NCI-H2196 treated with DMSO at 0.1 percent for 48 hours (cell line): Measurements from ENCODE around the gene CCDC167.

Source experiments
- DNase-seq: peaks from one replicate; lab custom pipeline; 2025; ENCODE audit not compliant: unreplicated experiment; lab: John Stamatoyannopoulos, UW

Gene CCDC167

DNA sequence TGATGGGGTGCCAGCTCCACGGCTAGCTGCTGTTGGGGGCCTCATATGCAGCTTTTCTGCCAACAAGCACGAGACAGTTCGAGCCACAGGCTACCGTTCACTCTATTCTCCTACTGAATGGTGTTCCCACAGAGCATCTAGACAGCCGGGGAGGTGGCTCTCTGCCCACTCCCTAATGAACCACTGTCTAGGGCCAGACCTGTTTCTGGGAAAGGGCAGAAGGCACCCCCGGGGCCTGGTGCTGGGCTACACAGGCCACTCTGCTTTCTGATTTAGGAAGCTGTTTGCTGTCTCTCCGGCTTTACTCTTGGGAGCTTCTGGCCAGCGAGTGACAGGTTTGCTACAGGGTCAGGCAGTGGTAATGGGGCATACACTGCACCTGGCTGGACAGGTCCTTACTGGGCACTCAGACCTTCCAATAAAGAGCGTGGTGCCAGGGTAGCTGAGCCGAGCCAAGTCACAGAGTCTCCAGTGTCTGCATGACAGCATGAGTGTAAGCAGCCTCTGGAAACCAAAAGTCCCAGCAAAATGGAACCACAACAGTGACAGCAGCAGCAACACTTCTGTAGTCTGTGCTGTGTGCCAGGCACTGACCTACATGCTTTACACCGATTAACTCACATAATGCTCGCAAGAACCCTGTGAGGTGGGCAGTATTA lies 8.4 kb downstream of the CCDC167 start:
- DNase-seq, result no peak

DNA sequence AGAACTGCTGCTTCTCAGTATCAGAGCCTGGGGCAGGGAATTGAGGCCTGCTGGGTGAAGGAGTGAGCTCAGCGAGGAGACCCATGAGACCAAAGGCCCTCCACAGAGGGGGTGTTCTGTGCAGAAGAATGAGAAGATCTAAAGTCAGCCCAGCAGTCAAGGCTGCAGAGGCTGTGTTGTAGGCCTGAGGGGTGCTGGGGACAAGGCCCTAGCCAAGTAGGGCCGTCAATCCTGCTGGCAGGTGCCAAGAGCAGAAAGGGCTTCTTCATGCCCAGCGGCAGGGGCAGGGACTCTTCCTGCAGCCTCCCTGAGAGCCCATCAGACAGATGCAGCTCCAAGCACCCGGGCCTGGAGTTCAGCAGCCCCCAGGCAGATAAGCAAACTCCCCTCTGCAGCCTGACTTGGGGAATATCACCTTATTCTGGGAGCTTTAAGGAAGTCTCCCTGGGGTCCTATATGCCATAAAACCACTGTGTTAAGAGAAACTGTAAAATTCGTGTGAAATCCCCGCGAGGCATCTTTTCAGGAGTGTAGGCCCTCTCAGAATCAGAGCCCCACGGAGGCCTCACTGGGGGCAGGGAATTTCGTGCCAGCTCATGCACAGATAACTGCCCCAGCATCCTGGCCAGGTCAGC lies 9.0 kb downstream of the CCDC167 start:
- DNase-seq, result no peak

- no peak for DNase-seq
Measured at GRCh38 chr6:37489697-37490336, 9.9 kb downstream of the CCDC167 start.

GRCh38 chr6:37488476-37488875 lies 11.2 kb downstream of the CCDC167 start:
- DNase-seq, result no peak

DNA sequence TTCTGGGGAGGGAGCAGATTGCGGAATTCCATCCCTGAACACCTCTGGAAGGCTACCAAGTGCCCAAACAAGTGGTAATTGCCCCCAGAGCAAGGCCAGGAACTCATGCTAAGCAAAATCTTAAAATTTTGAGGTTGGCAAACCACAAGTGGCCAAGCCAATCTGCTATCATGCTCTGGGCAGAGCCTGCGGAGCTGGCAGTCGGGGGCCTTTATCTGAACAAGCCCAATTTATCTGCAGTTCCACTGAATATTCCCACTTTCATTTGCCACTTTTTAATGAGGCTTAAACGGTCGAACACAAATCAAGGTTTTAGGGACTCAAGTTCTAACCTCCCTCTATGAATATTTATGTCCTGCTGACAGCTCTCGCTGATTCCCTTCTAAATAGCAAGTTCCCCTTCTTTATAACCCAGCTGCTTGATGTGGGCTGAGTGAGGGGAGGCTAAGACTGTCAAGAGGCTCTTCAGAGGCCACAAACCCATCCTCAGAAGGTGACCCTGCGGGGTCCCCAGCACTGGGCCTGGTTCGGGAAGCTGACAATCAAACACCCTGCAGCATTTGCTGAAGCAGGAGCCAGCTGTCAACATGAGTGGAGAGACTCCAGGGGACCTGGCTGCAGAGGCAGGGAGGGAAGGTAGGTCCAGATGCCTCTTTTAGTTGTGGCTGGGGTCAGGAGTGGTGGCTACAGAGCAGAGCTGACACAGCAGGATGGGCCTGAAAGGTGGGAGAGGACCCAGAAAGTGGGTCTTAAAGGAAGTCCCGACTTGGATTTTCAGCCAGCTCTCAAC lies 11.9 kb downstream of the CCDC167 start:
- DNase-seq, result no peak

GRCh38 chr6:37486121-37486839 lies 13.4 kb downstream of the CCDC167 start:
- no peak for DNase-seq

- no peak for DNase-seq
Measured at GRCh38 chr6:37485291-37485702, 14.4 kb downstream of the CCDC167 start.

GRCh38 chr6:37484786-37485170 lies 14.9 kb downstream of the CCDC167 start:
- DNase-seq, result no peak

DNA sequence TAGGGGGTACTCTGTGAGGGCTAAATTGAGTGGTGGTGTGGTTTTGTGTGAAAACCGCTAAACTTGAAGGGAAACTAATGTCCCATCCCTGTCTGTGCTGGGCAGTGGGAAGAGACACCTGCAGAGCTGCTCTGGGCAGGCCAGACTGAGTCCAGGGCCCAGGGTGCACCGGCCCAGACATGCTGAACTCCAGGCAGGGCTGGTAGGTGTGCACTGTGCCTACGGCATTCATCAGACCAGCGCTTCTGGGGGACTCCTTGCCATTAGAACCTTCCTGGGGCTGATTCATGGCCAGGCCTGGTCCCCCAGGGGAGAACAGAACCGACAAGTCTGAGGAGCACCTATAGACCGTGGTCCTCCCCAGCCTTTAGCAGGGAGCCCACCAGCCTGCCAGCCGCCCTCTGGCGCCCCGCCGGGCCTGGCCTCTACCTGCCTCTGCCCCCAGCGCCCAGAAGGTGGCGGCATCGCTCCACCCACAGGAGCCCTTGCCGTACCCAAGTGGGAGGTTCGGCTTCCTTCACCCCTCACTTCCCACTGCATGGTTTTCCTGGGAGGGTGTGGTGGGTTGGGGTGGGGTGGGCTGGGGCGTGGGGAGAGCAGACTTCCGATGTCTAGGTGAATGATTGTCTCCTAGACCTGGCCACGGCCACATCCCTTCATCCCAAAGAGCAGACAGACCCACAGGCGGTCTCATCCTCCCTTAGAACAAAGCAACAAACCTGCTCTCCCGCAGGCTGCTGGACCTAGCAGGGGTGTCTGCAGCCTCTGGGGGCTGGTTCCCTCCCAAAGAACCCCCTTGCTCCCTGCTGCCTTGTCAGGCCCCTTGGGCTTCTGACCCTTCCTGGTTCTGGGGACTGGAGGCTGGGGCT lies 15.5 kb downstream of the CCDC167 start:
- DNase-seq, result no peak

DNA sequence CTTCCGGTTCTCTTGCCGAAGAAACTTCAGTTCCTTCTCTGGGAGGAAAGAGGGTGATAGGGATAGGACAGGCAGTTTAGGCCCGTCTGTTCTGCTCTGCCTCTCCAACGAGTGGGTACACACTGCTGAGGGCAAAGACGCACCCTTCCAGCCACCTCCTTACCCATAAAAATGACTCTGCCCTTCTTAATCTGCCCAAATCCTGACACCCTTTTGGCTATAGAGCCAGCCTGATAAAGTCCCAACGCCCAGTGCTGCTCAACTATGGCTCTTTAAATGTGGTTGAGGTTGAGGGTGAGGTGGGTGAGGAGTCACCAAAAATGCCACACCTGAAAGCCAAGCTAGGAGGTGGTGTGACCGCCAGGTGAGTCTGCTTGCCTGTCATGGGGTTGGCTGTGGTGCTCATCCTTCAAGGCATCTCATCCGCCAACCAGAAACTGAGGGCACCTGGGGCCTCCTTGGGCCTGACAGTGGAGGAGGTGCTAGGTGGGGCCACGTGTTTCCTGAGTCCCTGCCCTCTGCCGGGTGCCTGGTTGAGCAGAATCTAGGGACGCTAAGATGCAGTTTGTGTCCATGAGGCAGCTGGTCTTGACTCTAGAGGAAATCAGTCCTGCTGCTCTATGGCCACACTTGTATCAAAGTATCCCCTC lies 16.3 kb downstream of the CCDC167 start:
- DNase-seq, result no peak

DNA sequence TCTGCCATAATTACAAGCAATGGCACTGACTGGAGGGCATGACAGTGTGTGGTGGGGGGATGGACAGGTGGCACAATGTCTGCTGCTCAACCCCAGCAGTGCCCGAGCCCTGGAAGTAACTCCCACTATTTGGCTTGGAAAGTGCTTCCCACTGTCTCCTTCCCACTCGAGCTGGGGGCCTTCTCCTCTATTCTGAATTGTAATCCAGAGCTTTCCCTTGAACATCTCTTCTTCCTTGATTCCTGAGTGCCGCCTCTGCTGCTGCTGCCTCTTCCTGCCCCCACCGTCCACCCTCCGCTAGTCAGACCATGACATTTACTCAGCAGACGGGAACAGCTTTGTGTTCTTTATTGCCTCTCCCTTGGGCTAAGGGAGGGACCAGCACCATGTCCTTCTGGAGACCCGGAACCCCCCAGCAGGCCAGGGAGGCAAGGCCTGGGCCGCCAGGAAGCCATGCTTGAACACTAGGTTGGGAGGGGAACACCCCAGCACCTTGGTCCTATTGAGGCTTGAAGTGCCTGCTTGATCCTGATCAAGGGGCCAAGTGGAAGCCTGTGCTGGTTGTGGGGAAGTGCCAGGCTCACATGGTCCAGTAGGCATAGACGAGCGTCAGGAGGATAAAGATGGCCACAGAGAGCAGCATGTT lies 17.0 kb downstream of the CCDC167 start:
- DNase-seq, result no peak

DNA sequence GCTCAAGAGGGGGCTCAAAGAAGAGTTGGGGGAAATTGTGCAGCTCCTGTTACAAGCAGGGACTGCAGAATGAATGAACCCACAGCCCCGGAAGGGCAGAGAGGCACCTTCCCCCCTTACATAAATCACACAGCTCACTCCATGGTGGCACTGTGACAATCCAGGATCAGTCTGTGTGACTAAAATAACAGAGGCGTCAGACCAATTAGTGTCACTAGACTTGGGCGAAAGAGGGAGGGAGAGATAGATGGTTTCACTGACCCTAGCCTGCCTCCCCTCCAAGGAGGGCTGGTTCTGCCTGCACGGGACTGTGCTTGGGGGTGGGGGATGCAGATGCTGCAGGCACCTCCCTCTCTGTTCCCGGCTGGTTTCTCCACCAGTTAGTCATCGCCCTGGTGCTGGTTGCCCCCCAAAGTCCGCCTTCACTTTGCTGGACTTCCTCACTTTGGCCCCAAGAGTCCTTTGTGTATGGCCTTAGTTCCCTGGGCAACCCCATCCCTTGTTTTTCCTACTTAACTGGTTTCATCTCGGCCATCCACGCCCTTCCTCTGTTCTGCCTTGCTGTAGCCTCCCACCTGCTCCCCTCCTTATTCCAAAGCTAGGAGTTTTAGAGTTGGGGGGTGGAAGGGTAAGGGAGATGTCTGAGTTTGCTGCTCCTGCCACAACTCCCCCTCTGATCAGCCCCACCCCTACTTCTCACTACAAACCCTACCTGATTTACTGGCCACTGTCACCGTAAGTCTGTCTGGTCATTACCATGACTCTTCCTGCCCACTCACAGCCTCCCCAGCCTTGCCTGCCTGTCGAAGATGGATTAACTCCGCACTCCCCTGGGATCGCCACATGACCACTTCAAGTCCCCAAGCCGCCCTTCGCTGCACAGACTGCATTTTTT lies 17.7 kb downstream of the CCDC167 start:
- DNase-seq, result no peak

DNA sequence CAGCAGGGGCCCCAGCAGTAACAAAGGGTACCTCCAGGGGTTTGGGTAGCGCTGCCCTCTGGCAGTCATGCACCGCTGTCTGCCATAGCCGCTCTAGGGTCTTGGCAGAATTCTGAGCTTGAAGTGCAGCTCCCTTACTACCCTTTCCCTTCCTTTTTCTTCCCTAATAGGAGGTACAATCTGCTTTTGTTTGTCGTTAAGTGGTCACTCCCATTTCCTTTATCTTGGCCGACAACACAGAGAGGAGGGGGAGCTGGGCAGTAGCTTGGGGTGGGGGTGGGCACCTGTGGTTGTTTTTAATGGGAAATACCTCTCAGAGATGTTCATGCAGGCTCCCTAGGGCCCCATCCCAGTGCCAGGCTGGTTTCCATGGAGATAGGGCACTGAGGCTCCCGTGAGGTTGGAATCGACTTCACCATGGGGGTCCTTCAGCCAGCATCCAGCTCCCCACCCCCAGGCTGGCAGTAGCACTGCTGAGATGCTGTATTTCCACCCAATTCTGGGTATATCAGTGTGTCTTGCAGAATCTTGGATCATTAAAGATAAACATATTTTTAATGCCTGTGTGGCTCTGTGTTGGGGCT lies 18.6 kb downstream of the CCDC167 start:
- DNase-seq, result no peak

DNA sequence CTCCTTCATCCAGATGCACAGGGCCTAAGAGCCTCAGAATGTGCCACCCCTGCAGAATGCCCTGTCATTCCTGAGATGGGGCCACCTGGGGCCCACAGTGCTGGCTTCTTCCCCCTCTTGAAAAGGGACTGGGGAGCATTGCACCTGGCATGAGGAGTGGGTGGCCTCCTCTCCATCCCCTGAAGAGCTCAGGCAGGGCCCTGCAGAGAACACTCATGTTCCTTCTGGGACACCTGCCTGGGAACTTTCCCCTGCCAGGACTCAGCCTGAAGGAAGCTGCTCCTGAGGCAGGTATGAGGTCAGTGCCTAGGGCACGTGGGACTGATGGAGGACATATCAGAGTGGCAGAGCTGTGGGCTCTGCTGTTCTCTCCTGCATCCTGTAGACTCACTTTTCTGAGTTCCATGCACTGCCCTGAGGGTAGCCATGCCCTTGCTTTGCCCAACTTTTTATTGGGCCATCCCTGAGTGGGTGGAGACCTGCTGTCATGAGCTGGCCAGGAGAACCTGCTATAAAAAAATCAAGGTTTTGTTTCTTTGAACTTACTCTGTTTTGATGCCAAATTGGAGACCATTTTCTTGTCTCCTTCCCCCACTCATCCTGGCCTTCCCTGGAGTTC lies 19.5 kb downstream of the CCDC167 start:
- no peak for DNase-seq

DNA sequence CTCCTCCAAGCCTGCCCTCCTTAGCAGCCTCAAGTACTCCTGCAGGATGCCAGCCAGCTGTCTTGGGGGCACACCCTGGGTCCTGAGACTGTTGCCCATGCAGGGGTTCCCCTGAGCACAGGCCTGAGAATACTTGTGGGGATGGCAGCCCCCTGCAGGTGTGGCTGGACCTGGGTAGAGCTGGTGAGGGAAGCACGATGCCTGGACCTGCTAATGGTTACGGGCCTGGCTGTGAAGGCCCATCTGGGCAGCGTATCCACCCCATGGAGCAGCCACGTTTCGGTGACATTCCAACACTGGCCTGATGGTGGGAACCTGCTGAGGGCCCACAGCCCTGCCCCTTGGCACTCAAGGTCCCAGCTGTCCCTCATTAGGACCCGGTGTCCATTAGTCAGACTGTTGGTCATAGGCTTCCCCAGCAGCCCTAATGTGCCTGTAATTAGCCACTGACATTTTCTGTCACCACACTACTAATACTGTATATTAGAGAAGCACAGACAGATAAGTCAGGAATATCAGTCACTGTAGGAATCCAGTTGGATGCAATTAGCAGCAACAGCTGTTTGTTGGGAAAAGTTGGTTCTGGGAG lies 20.3 kb downstream of the CCDC167 start:
- DNase-seq, result no peak

DNA sequence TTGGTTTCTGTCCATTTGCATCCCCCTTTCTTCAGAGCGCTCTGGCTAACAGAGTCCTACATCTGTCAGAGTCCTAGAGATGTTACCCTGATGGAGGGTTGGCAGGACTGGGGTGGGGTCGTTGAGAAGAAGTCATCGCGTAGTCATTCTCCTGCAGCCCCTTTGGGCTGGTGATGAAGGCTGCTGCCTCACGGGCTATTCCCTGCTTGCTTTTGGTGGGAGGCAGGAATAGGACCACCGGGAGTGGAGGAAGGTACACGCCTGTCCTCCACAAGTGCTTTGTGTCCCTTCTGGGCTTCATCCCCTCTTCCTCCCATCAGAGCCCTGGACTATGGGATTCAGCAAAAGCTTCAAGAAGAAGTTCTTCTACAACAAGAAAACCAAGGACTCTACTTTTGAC lies 20.9 kb downstream of the CCDC167 start:
- DNase-seq, result no peak
